ENCODE data around the gene COQ5. TPM values are rescaled to one million over a fixed set of nuclear protein-coding genes. Genes with fewer than 3 reads are reported as not detected.

The COQ5 gene
- total RNA-seq, 1 donor from 2014 or later = 28.5 TPM

DNA sequence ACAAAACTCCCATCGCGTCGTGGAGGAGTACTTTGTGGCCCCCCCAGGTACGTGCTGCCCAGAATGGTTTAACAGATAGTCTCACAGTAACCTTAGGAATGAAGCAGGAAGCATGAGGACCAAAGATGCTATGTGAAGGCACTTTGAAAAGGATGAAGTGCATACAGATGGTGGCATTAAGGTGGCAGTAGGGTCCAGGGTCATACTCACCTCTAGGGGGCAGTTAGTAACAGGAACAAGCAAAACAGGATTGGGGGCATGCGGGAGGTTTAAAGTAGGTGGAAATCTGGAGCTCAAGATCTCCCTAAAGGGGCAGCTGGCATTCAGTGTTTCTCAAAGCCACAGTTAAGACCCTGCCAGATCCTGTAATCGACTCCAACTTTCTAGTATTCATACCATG, 71.8 kb downstream of the COQ5 start:
- no peak for DNase-seq (ENCODE audit: low spot score in 2 of 2, unreplicated experiment in 2 of 2)
- H3K27me3 Mint-ChIP-seq (ENCODE audit: low read depth) = no peaks in the 10 kb centered on the region
- H3K4me1 Mint-ChIP-seq = no peaks in the 10 kb centered on the region
- peak overlapping the region; percentile 4 for H3K27ac Mint-ChIP-seq
- TF ChIP-seq, protein P1, sequence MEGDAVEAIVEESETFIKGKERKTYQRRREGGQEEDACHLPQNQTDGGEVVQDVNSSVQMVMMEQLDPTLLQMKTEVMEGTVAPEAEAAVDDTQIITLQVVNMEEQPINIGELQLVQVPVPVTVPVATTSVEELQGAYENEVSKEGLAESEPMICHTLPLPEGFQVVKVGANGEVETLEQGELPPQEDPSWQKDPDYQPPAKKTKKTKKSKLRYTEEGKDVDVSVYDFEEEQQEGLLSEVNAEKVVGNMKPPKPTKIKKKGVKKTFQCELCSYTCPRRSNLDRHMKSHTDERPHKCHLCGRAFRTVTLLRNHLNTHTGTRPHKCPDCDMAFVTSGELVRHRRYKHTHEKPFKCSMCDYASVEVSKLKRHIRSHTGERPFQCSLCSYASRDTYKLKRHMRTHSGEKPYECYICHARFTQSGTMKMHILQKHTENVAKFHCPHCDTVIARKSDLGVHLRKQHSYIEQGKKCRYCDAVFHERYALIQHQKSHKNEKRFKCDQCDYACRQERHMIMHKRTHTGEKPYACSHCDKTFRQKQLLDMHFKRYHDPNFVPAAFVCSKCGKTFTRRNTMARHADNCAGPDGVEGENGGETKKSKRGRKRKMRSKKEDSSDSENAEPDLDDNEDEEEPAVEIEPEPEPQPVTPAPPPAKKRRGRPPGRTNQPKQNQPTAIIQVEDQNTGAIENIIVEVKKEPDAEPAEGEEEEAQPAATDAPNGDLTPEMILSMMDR (IDR thresholded peaks at IDR 0.05; ENCODE audit: unreplicated experiment) = no peak
- peaks cover 32% of the 10 kb centered on the region for H3K36me3 Mint-ChIP-seq
- H3K4me3 Mint-ChIP-seq = no peak overlapping the region
- no peaks in the 10 kb centered on the region for H3K9me3 Mint-ChIP-seq

DNA sequence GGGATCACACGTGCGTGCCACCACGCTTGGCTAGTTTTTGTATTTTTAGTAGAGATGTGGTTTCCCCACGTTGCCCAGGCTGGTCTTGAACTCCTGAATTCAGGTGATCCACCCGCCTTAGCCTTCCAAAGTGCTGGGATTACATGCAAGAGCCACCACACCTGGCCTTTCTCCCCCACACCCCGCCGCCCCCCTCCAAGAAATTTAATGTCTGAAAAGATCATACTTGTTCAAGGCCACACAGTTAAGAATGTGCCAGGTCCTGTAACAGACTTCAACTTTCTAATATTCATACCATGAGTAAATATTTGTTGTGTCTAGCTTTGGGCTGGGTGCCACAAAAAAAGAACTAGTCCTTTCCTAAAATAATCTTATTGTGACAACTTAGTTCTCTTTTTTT, 73.7 kb downstream of the COQ5 start:
- no peak for DNase-seq (ENCODE audit: low spot score in 2 of 2, unreplicated experiment in 2 of 2)
- TF ChIP-seq, protein P1 (IDR thresholded peaks at IDR 0.05; ENCODE audit: unreplicated experiment) = no peak
- Mint-ChIP-seq H3K27me3 (ENCODE audit: low read depth) (no peaks in the 10 kb centered on the region), H3K9me3 (no peaks in the 10 kb centered on the region), H3K4me3 (no peak overlapping the region), H3K36me3 (peaks cover 25% of the 10 kb centered on the region), H3K27ac (no peak overlapping the region), H3K4me1 (no peaks in the 10 kb centered on the region)

DNA sequence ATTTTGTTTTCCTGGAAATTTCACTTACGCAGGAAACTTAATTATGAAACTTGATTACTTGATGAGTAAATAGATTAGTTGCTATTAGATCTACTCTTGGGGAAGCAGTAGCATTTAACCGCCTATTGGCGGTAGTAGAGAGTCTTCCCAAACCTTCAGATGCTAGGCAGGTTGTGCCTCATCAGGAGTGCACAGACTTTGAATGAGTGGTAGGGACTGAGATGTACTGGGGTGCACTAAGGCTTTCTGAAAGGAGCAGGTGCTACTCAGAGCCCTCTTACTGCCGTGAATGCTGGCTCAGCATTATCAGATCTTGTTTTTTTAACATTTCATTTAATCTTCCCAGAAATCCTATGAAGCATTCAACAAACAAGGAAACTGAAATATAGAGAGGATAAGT, 75.0 kb downstream of the COQ5 start:
- TF ChIP-seq, protein P1 (IDR thresholded peaks at IDR 0.05; ENCODE audit: unreplicated experiment) = no peak
- no peaks in the 10 kb centered on the region for H3K4me1 Mint-ChIP-seq
- no peaks in the 10 kb centered on the region for H3K27me3 Mint-ChIP-seq (ENCODE audit: low read depth)
- H3K27ac Mint-ChIP-seq = no peak overlapping the region
- no peaks in the 10 kb centered on the region for H3K9me3 Mint-ChIP-seq
- H3K36me3 Mint-ChIP-seq = peaks cover 16% of the 10 kb centered on the region
- DNase-seq (ENCODE audit: low spot score in 2 of 2, unreplicated experiment in 2 of 2) = no peak
- H3K4me3 Mint-ChIP-seq = no peak overlapping the region

Other genes starting within 250 kb of the COQ5 start
- 9,118 to 10,048 TPM (median 9,930 TPM) in 3 replicates for gene RNU4-2, start 237.3 kb downstream of the COQ5 start, total RNA-seq
- gene RNU4-1, start 235.9 kb downstream of the COQ5 start, total RNA-seq = 5,196 to 5,477 TPM (median 5,368 TPM) in 3 replicates
- gene SIRT4, start 226.8 kb downstream of the COQ5 start, total RNA-seq = 3.9 to 4.6 TPM (median 4.3 TPM) in 3 replicates
- gene PLA2G1B, start 201.4 kb downstream of the COQ5 start, total RNA-seq = not detected in 3 replicates
- gene MSI1, start 160.0 kb downstream of the COQ5 start, total RNA-seq = 27.7 to 32.7 TPM (median 28.4 TPM) in 3 replicates
- 229 to 242 TPM (median 230 TPM) in 3 replicates for gene COX6A1, start 91.0 kb downstream of the COQ5 start, total RNA-seq
- 22.3 to 25.3 TPM (median 23.5 TPM) in 3 replicates for gene TRIAP1, start 82.8 kb downstream of the COQ5 start, total RNA-seq
- 27.5 to 30.8 TPM (median 29.7 TPM) in 3 replicates for gene GATC, start 82.7 kb downstream of the COQ5 start, total RNA-seq
- gene SRSF9, start 59.4 kb downstream of the COQ5 start, total RNA-seq = 197 to 203 TPM (median 199 TPM) in 3 replicates
- 249 to 260 TPM (median 258 TPM) in 3 replicates for gene DYNLL1, start 33.0 kb downstream of the COQ5 start, total RNA-seq
- gene RNF10, start 5.2 kb upstream of the COQ5 start, total RNA-seq = 150 to 160 TPM (median 151 TPM) in 3 replicates
- 32.6 to 38.6 TPM (median 33.7 TPM) in 3 replicates for gene POP5, start 52.2 kb upstream of the COQ5 start, total RNA-seq
- gene CABP1, start 111.5 kb upstream of the COQ5 start, total RNA-seq = 0.43 to 1.1 TPM (median 0.55 TPM) in 3 replicates
- gene MLEC, start 158.0 kb upstream of the COQ5 start, total RNA-seq = 174 to 192 TPM (median 190 TPM) in 3 replicates
- 35.0 to 36.0 TPM (median 35.1 TPM) in 3 replicates for gene UNC119B, start 181.3 kb upstream of the COQ5 start, total RNA-seq
- gene ACADS, start 196.7 kb upstream of the COQ5 start, total RNA-seq = 11.9 to 12.8 TPM (median 11.9 TPM) in 3 replicates